Thyroid gland (tissue), 4 donors: Measurements from ENCODE around the gene LAMB1. TPM values are rescaled to one million over a fixed set of nuclear protein-coding genes. Genes with fewer than 3 reads are reported as not detected.

Experiments
- DNase-seq, 2 donors: peaks; one replicate each; pipeline ENCODE4 v3.0.0-alpha.2; 2019
- H3K27ac ChIP-seq, 3 donors: fragments of 200-600 bp; sonication (generic); 1 replicate in 2 of 3; 2 replicates in 1 of 3; pipeline ENCODE4 v1.5.1; 2016 to 2019; ENCODE audit warnings: mild to moderate bottlenecking in 1 of 3, moderate library complexity in 1 of 3
- H3K27me3 ChIP-seq: fragments of 200-600 bp; sonication (generic); one replicate; pipeline ENCODE4 v1.5.1; 2019
- H3K36me3 ChIP-seq, 2 donors: fragments of 200-600 bp; sonication (generic); one replicate each; pipeline ENCODE4 v1.5.1; 2016 to 2019
- H3K4me1 ChIP-seq, 2 donors: fragments of 200-600 bp; sonication (generic); one replicate each; pipeline ENCODE4 v1.5.1; 2017 to 2019
- H3K4me3 ChIP-seq, 3 donors: fragments of 200-600 bp; sonication (generic); replicated peaks in 1 of 3; 1 replicate in 2 of 3; 2 replicates in 1 of 3; pipeline ENCODE4 v1.5.1; 2016; ENCODE audit warnings: mild to moderate bottlenecking in 1 of 3
- H3K9me3 ChIP-seq: fragments of 200-600 bp; sonication (generic); one replicate; pipeline ENCODE4 v1.5.1; 2017
- CTCF ChIP-seq, 6 experiments: fragments of 200-600 bp in 3 of 6; fragments of 450-650 bp in 3 of 6; sonication (generic) in 3 of 6; IDR thresholded peaks; one replicate each; pipeline ENCODE4 v1.5.1; 2016 to 2019; ENCODE audit warnings: antibody characterized with exemption in 6 of 6, mild to moderate bottlenecking in 2 of 6, inconsistent platforms in 1 of 6, moderate library complexity in 1 of 6
- POLR2A ChIP-seq, 2 donors: fragments of 450-650 bp; IDR thresholded peaks; one replicate each; pipeline ENCODE4 v1.6.1; 2017; ENCODE audit warnings: antibody characterized with exemption in 2 of 2, mild to moderate bottlenecking in 2 of 2, moderate library complexity in 1 of 2
- WGBS, 2 donors: methylation state at CpG; one replicate each; pipeline ENCODE4 v1.1.5; 2017; 5-methylcytosine and 5-hydroxymethylcytosine counted together
- intact Hi-C: fragments of 100-400 bp; cut with DNase I; formaldehyde crosslinking; loops from one replicate; pipeline ENCODE4 v1.15.1; 2023
- total RNA-seq, 4 donors: library from RNA; depleted of rRNA; stranded (reverse); fragments of >200 nt; gene quantifications; one replicate each; pipeline ENCODE4 v1.2.3, GENCODE V29; 2016

Gene LAMB1
- total RNA-seq, 4 donors from 2014 or later: 103 to 112 (median 106) TPM

GRCh38 chr7:108010377-108010776, 7.4 kb upstream of the LAMB1 start:
- no peaks in the 10 kb centered on the region for H3K36me3 ChIP-seq
- H3K4me1 ChIP-seq: peaks cover 11 to 13% of the 10 kb centered on the region in 2 donors
- 96 to 100% methylated on average over 1 of the region's 1 CpG for WGBS, 2 donors
- no peak overlapping the region for H3K4me3 ChIP-seq
- no peak for TF ChIP-seq CTCF (IDR thresholded peaks at IDR 0.05)
- TF ChIP-seq POLR2A (IDR thresholded peaks at IDR 0.05): no peak
- H3K9me3 ChIP-seq: no peaks in the 10 kb centered on the region
- peak overlapping the region in 1 of 3 donors; percentile 21 for H3K27ac ChIP-seq
- intact Hi-C loops: no loop called here
- H3K27me3 ChIP-seq: no peaks in the 10 kb centered on the region
- DNase-seq: no peak

GRCh38 chr7:108009873-108010272, 6.9 kb upstream of the LAMB1 start:
- WGBS, 2 donors: 95 to 97% methylated on average over 4 of the region's 4 CpGs
- TF ChIP-seq POLR2A (IDR thresholded peaks at IDR 0.05): no peak
- no peak overlapping the region for H3K27ac ChIP-seq
- H3K36me3 ChIP-seq: no peaks in the 10 kb centered on the region
- no peak overlapping the region for H3K4me3 ChIP-seq
- peaks cover 11 to 13% of the 10 kb centered on the region in 2 donors for H3K4me1 ChIP-seq
- DNase-seq: no peak
- intact Hi-C loops: loop anchor here (10.0 kb wide), 1 partner anchor 65 kb away; no protein-coding TSS in a partner anchor
- H3K9me3 ChIP-seq: no peaks in the 10 kb centered on the region
- H3K27me3 ChIP-seq: no peaks in the 10 kb centered on the region

- peaks cover 11 to 13% of the 10 kb centered on the region in 2 donors for H3K4me1 ChIP-seq
- no peaks in the 10 kb centered on the region for H3K36me3 ChIP-seq
- no peak overlapping the region for H3K4me3 ChIP-seq
- intact Hi-C loops: loop anchor here (10.0 kb wide), 1 partner anchor 64 kb away; no protein-coding TSS in a partner anchor
- no peaks in the 10 kb centered on the region for H3K27me3 ChIP-seq
- H3K9me3 ChIP-seq: no peaks in the 10 kb centered on the region
- TF ChIP-seq POLR2A (IDR thresholded peaks at IDR 0.05) (no peak), CTCF (IDR thresholded peaks at IDR 0.05) (no peak)
- DNase-seq: no peak
- H3K27ac ChIP-seq: no peak overlapping the region
These were observed 5.9 kb upstream of the LAMB1 start for GRCh38 chr7:108008827-108009226.

- Histone ChIP-seq H3K36me3 (no peaks in the 10 kb centered on the region), H3K9me3 (no peaks in the 10 kb centered on the region), H3K4me1 (peaks cover 8 to 9% of the 10 kb centered on the region in 2 donors), H3K4me3 (no peak overlapping the region), H3K27me3 (no peaks in the 10 kb centered on the region), H3K27ac (no peak overlapping the region)
- intact Hi-C loops: loop anchor here (10.0 kb wide), 1 partner anchor 63 kb away; no protein-coding TSS in a partner anchor
- TF ChIP-seq POLR2A (IDR thresholded peaks at IDR 0.05): no peak
- no peak for TF ChIP-seq CTCF (IDR thresholded peaks at IDR 0.05)
- 93 to 94% methylated on average over 4 of the region's 4 CpGs for WGBS, 2 donors
- DNase-seq: no peak
These were observed 5.3 kb upstream of the LAMB1 start for GRCh38 chr7:108008240-108008639.

- Histone ChIP-seq H3K4me3 (no peak overlapping the region), H3K27me3 (no peaks in the 10 kb centered on the region), H3K27ac (no peak overlapping the region), H3K9me3 (no peaks in the 10 kb centered on the region), H3K4me1 (peaks cover 7 to 8% of the 10 kb centered on the region in 2 donors), H3K36me3 (no peaks in the 10 kb centered on the region)
- no peak for DNase-seq
- intact Hi-C loops: loop anchor here (10.0 kb wide), 1 partner anchor 63 kb away; no protein-coding TSS in a partner anchor
- WGBS, 2 donors: 52 to 79% methylated on average over 3 of the region's 3 CpGs
- TF ChIP-seq POLR2A (IDR thresholded peaks at IDR 0.05) (no peak), CTCF (IDR thresholded peaks at IDR 0.05) (no peak)
These were observed 4.8 kb upstream of the LAMB1 start for GRCh38 chr7:108007762-108008161.
